ENCODE data around the gene TYW3. TPM values are rescaled to one million over a fixed set of nuclear protein-coding genes. Genes with fewer than 3 reads are reported as not detected.
A peak's percentile ranks its signal among the peaks of the same experiment; 100 is the strongest.
"Not testable (repeated sequence)": the region's sequence is repeated elsewhere in the genome, so short reads cannot be mapped to it uniquely, and the experiment has no call there.

Gene TYW3
- total RNA-seq, 4 donors from 2014 or later: 0.80 to 11.2 (median 8.3) TPM

DNA sequence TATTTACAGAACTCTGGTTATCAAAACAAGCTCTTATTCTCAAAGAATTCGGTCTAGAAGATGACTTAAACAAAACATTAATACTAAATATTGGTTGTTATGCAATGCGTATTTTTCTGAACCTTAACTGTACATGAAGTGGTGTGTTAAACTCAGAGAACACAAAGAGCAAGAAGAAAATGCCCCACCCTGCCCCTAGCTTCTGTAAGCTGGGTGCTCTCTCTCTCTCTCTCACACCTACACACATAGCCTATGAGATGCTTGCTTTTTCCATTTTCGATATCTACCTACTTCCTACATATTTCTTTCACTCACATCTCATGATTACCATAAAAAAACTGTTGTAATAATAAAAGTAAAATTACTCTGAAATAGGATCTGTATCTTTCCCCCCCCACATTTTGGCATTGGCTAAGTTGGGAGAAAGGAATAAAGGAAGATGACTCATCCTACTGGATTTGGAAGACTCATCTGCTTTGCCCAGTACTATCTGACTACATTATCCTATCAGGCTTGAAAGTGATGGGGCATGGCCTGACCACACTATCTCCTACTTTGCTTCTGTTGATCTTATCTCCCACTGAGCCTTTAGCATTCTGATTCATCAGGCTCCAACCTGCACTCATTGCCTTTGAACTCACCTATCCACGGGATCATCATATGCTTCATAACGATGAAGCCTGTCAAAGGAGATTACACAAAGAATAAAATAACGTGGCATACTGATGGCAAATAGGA, 3.0 kb upstream of the TYW3 start:
- no peak for TF ChIP-seq EP300 (IDR thresholded peaks at IDR 0.05; ENCODE audit: low read depth)
- TF ChIP-seq, protein P1, sequence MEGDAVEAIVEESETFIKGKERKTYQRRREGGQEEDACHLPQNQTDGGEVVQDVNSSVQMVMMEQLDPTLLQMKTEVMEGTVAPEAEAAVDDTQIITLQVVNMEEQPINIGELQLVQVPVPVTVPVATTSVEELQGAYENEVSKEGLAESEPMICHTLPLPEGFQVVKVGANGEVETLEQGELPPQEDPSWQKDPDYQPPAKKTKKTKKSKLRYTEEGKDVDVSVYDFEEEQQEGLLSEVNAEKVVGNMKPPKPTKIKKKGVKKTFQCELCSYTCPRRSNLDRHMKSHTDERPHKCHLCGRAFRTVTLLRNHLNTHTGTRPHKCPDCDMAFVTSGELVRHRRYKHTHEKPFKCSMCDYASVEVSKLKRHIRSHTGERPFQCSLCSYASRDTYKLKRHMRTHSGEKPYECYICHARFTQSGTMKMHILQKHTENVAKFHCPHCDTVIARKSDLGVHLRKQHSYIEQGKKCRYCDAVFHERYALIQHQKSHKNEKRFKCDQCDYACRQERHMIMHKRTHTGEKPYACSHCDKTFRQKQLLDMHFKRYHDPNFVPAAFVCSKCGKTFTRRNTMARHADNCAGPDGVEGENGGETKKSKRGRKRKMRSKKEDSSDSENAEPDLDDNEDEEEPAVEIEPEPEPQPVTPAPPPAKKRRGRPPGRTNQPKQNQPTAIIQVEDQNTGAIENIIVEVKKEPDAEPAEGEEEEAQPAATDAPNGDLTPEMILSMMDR (IDR thresholded peaks at IDR 0.05): no peak
- no peak for TF ChIP-seq POLR2A (IDR thresholded peaks at IDR 0.05)
- no peak for TF ChIP-seq POLR2AphosphoS5 (IDR thresholded peaks at IDR 0.05)
- 78 to 92% methylated on average over 6 of the region's 6 CpGs for WGBS, 2 donors (ENCODE audit: low coverage in 1 of 2)
- Histone ChIP-seq H3K4me3 (no peak overlapping the region), H3K4me1 (peaks cover 15 to 29% (median 23%) of the 10 kb centered on the region in 4 donors), H3K27me3 (no peaks in the 10 kb centered on the region), H3K27ac (no peak overlapping the region), H3K36me3 (no peaks in the 10 kb centered on the region), H3K9me3 (no peaks in the 10 kb centered on the region)
- in situ Hi-C loops (cut with MboI; ENCODE audit: low pct_ligation_motif_present in 1 of 4, low pct_unique_long_range_greater_than_20kb in 1 of 4, low sequenced_read_pairs in 3 of 4): no loop called here
- intact Hi-C loops (cut with DNase I; ENCODE audit: low total_unique reads): no loop called here
- no peak for DNase-seq

DNA sequence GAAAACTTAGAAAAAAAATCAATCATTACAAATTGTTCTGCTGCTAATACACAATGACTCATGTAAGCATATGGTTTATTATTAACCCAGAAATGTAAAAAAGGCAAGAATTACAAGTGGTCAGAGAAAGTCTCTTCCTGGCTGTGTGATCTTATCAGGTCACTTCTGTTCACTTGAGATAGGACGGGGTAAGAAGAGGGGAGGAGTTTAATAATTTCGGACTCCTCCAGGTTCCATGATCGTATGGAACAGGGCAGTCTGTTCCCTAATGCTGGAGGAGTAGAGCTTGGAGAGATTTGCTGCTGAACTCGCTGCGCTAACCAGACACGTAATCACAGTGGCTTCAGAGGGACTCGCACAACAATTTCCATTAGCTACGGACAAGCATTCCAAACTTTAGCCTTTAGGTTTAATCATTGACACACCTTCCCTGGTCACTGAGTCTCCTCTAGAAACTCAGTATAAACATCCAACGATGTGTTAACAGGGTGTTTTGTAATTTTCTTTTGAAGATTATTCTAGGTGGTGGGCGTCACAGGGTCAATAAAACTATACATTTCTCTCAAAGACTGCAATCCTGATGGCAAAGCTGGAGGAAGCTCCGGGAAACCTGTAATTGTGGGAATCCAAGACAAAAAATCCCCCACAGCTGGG, 1.4 kb upstream of the TYW3 start:
- TF ChIP-seq, protein P1 (IDR thresholded peaks at IDR 0.05): no peak
- TF ChIP-seq POLR2A (IDR thresholded peaks at IDR 0.05) (no peak), EP300 (IDR thresholded peaks at IDR 0.05; ENCODE audit: low read depth) (no peak), POLR2AphosphoS5 (IDR thresholded peaks at IDR 0.05) (no peak)
- WGBS, 2 donors (ENCODE audit: low coverage in 1 of 2): 57 to 63% methylated on average over 2 to 11 of the region's 11 CpGs
- Histone ChIP-seq H3K36me3 (no peaks in the 10 kb centered on the region), H3K27ac (peak overlapping the region in 1 of 4 donors; percentile 93), H3K9me3 (no peaks in the 10 kb centered on the region), H3K27me3 (no peaks in the 10 kb centered on the region), H3K4me3 (peak overlapping the region in 3 of 4 donors; percentile 57 to 93 (median 84)), H3K4me1 (peaks cover 15 to 29% (median 23%) of the 10 kb centered on the region in 4 donors)
- intact Hi-C loops (cut with DNase I; ENCODE audit: low total_unique reads) (no loop called here), in situ Hi-C loops (cut with MboI; ENCODE audit: low pct_ligation_motif_present in 1 of 4, low pct_unique_long_range_greater_than_20kb in 1 of 4, low sequenced_read_pairs in 3 of 4) (no loop called here)
- DNase-seq: no peak

DNA sequence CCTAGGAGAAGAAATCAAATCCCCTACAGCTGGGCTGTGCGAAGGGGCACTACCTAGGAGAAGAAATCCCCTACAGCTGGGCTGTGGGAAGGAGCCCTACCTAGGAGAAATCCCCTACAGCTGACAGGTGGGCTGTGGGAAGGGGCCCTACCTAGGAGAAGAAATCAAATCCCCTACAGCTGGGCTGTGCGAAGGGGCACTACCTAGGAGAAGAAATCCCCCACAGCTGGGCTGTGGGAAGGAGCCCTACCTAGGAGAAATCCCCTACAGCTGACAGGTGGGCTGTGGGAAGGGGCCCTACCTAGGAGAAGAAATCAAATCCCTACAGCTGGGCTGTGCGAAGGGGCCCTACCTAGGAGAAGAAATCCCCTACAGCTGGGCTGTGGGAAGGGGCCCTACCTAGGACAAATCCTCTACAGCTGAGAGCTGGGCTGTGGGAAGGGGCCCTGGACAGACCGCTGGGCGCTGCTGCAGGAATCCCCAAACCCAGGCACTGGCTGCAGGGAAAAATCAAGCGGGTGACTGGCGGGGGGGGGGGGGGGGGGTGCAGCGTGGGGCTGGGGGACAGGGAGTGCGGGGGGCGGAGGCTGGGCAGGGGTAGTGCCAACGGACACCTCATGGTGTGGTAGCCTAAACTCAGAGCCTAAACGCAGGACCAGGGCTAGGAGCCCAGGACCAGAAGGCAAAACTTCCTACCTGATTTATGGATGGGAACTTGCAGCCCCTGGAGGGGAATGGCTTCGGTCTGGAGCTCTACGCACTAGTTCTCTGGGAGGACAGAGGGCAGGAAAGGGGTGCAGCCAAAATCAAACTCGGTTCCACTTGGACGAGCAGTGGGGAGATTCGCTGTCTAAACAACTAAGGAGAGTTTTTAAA, 643 bp upstream of the TYW3 start:
- in situ Hi-C loops (cut with MboI; ENCODE audit: low pct_ligation_motif_present in 1 of 4, low pct_unique_long_range_greater_than_20kb in 1 of 4, low sequenced_read_pairs in 3 of 4); H3K27me3 ChIP-seq; DNase-seq: not testable (repeated sequence)

DNA sequence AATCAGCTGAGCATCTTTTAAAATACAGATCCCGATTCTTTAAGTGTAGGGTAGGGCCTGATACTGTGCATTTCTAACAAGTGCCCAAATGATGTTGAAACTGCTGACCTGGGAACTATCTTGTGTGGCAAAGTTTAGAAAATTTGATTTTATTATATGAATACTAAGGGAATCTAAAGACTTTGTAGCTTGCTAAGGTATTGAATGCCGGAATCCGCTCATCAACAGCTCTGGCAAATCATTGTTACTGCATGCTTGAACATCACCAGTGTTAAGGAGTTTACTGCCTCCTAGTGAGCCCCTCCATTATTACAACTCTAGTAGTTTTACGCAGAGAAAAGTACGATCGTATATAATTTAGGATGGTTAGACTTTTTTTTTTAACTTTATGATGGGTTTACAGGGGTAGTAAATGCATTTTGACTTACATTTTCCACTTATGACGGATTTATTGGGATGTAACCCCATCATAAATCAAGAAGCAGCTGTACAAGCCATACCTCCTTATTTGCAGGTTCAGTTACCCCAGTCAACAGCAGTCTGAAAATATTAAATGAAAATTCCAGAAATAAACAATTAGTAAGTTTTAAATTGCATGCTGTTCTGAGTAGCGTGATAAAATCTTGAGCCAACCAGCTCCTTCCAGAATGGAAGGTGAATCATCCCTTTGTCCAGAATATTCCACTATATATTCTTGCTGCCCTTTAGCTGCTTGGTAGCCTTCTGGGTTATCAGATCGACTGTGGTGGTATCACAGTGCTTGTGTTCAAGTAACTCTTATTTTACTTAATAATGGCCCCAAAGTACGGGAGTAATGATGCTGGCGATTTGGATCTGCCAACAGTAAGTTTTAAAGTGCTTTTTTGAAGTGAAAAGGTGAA, 892 bp downstream of the TYW3 start:
- Histone ChIP-seq H3K27me3 (no peaks in the 10 kb centered on the region), H3K27ac (peak overlapping the region; percentile 84 to 94 (median 92)), H3K36me3 (peaks cover 0 to 11% (median 0%) of the 10 kb centered on the region in 4 donors), H3K4me1 (peaks cover 15 to 29% (median 23%) of the 10 kb centered on the region in 4 donors), H3K9me3 (no peaks in the 10 kb centered on the region), H3K4me3 (peak overlapping the region; percentile 51 to 93 (median 70))
- in situ Hi-C loops (cut with MboI; ENCODE audit: low pct_ligation_motif_present in 1 of 4, low pct_unique_long_range_greater_than_20kb in 1 of 4, low sequenced_read_pairs in 3 of 4): no loop called here
- intact Hi-C loops (cut with DNase I; ENCODE audit: low total_unique reads): no loop called here
- TF ChIP-seq EP300 (IDR thresholded peaks at IDR 0.05; ENCODE audit: low read depth) (no peak), POLR2A (IDR thresholded peaks at IDR 0.05) (no peak), POLR2AphosphoS5 (IDR thresholded peaks at IDR 0.05) (no peak)
- TF ChIP-seq, protein P1 (IDR thresholded peaks at IDR 0.05): peak; percentile 57 to 77 (median 67)
- peak; percentile 15 for DNase-seq
- 18 to 27% methylated on average over 11 of the region's 11 CpGs for WGBS, 2 donors (ENCODE audit: low coverage in 1 of 2)

More for the DNA sequence above, 643 bp upstream of the TYW3 start:
- H3K9me3 ChIP-seq; intact Hi-C loops (cut with DNase I; ENCODE audit: low total_unique reads); H3K36me3 ChIP-seq: not testable (repeated sequence)
- Histone ChIP-seq H3K4me1 (peaks cover 15 to 29% (median 23%) of the 10 kb centered on the region in 4 donors), H3K4me3 (peak overlapping the region; percentile 51 to 93 (median 70)), H3K27ac (peak overlapping the region; percentile 84 to 94 (median 92))
- WGBS, 2 donors (ENCODE audit: low coverage in 1 of 2): 17 to 67% methylated on average over 1 to 12 of the region's 17 CpGs
